Activated CD4-positive, alpha-beta T cell treated with anti-CD3 and anti-CD28 coated beads for 24 hours (primary cell): ENCODE data around the gene PRR23E.

Experiments
- DNase-seq, 2 donors: peaks; one replicate each; pipeline ENCODE4 v3.0.0-alpha.2; 2020; ENCODE audit warnings: low read depth in 2 of 2

PRR23E gene

DNA sequence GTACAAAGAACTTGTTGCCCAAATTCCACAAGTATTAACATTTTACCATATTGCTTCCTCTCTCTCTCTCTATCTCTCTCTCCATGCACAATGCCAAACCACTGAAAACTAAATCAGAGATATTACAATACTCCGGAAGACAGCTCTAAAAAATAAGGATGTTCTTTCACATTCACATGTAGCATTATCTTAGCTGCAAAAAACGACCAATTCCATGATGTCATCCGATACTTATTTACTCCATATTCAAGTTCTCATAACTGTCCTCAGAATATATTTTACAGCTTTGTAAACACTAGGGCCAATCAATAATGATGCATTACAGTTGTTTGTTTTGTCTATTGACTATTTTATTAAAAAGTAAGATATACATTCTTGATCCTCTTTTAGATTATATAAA is 7.7 kb upstream of the PRR23E start:
- no peak for DNase-seq

DNA sequence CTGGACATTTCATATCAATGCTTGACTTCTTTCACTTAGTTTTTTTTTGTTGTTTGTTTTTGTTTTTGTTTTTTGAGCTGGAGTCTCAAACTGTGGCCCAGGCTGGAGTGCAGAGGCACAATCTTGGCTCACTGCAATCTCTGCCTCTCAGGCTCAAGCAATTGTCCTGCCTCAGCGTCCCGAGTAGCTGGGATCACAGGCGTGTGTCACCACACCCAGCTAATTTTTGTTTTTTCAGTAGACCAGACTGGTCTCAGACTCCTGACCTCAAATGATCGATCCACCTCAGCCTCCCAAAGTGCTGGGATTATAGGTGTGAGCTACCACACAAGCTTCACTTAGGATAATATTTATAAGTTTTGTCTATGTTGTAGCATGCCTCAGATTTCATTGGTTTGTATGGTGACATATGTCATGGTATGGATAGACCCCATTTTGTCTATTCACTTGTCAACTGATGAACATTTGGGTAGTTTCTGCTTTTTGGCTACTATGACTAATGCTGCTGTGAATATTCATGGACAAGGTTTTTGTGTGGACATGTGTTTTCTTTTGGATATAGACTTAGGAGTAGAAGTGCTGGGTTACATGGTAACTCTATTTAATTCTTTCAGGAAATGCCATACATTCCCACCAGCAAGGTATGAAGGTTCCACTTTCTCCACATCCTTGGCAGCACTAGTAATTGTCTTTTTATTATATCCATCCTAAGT is 6.8 kb upstream of the PRR23E start:
- no peak for DNase-seq

DNA sequence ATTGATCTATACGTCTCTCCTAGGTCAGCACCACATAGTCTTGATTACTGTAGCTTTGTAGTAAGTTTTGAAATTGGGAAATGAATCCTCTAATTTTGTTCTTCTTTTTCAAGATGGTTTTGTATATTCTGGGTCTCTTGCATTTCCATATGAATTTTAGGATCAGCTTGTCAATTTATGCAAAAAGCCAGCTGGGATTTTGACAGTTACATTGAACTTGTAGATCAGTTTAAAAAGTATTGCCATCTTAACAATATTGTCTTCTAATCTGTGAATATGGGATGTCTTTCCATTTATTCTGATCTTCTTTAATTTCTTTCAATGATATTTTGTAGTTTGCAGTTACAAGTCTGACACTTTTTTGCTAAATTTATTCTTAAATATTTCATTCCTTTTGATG is 5.6 kb upstream of the PRR23E start:
- DNase-seq, result no peak

DNA sequence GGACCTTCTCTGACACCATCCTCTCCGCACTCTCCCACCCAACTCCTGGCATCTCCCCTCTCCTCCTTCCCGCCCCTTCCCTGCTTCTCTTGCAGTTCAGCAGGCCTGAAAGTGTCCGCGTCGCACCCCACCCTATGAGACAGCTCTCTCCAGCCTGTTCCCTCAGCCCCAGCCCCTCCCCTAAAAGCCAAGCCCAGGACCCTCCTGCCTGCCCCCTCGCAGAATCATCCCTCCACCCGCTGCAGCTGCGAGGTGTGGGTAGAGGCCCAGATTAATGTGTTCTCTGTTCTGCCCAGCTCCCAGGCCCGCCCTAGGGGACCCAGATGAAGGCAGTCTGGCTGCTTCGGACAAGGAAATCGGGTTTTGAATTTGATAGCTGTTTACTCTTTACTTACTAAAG is 410 bp downstream of the PRR23E start:
- no peak for DNase-seq

DNA sequence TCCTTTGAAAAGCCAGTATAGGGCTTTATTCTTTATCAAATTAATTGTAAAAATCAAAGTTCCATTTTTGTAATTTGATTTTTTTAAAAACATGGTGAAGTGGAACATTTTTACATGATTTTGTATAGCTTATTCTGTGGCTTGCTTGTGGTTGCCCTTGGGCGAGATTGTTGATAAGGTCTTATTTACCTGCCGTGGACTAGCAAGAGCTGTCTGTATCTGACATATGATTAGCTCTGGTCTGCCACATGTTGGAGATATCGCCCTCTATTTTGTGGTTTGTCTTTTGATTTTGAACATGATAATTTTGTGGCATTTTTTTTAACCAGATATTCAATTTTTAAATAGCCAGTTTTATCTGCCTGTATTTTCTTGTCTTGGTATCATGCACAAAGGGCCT is 844 bp downstream of the PRR23E start:
- no peak for DNase-seq

DNA sequence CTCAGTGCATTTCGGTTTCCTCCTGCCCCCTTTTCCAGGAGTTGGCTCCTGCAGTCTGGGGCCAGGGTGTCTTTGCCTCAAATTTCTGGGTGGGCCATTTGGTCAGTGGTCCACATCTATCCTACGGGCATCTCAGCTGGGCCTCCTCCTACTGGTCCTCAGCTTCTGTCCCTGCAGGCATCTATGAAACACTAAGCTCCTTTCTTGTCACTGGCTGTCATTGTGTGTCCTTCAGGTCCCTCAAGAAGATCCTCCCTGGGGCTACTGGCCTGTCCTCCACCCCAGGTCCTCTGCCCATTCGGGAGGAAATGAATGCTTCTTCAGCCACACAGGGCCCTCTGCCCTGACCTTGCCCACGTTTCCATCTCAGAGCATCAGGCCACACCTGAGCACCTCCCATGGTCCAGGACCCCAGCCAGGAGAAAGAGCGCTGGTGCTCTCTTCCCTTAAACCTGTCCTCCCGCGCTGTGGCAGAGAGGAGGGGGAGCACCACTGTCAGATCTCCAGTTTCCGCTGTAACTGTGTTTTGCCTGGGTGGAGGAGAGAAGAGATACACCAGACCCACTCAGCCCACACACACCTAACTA is 1.8 kb downstream of the PRR23E start:
- no peak for DNase-seq

DNA sequence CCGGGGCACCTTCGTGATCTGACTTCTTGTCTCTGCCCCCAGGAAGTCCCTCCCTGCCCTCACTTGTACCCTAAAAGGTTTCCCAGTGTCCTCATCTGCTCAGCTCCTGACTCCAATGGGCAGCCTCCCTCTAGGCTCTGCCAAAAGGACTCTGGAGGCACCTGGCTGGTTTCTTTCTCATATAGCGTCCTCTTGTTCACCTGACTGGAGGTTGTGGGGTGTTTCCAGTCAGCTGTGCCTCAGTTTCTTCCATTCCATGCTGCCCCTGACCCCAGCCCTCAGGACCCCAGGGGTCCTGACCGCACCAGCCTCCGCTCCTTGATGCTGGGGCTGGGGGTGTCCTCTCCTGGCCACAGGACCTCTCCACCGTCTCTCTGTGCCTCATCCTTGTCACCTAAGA is 2.5 kb downstream of the PRR23E start:
- no peak for DNase-seq

DNA sequence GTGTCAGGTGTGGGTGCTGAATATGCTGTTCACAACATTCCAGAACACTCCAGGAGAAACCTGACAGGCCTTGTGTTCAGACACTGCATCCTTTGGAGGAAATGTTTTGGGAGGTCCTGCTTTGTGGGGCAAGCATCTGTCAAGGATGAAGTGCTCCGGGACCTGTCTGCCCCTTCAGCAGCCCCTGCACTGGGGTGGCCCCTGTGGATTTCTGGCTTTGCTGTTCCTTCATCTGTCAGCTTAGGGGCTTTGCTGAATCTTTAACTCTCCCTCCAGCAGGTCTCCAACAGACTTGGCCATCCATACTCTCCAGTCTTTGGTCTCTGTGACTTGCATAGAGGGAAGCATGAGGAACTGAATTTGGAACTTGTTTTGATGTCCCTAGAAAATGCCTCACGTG is 3.1 kb downstream of the PRR23E start:
- DNase-seq, result no peak

DNA sequence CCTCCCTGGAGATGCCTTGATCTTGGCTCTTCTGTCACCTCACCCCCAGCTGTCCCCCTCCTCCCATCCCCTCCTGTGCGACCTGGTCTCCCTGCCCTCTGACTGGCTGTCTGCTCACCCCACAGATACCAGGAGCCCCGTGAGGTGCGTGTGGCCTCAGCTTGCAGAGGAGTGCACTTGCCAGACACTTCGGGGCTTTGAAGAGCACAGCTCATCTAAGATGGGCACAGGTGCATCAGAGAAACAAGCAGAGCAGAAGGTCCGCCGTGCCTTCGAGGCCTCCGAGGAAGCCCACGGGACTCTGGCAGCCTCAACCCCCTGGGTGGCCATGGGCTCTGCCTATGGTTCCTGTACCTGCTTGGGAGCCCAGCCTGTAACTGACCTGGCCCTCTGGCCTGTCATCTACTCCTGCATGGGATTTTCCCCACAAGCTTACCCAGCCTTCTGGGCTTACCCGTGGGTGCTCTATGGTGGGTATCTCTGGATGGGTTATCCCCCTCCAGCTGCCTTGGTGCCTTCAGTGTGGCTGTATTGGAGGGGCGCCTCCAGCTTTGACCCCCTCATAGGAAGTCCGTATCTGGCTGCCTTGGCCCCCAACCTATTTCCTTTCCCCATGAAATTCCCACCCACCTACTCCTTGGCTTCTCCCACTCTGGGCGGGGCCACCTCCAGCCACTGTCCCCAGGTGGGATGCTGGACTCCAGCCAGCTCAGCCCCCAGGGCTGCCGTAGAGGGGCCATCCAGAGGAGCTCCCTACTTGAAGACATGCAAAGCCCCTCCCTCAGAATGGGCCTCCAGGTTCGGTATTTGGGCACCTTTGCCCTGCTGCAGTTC is 3.8 kb downstream of the PRR23E start:
- no peak for DNase-seq

DNA sequence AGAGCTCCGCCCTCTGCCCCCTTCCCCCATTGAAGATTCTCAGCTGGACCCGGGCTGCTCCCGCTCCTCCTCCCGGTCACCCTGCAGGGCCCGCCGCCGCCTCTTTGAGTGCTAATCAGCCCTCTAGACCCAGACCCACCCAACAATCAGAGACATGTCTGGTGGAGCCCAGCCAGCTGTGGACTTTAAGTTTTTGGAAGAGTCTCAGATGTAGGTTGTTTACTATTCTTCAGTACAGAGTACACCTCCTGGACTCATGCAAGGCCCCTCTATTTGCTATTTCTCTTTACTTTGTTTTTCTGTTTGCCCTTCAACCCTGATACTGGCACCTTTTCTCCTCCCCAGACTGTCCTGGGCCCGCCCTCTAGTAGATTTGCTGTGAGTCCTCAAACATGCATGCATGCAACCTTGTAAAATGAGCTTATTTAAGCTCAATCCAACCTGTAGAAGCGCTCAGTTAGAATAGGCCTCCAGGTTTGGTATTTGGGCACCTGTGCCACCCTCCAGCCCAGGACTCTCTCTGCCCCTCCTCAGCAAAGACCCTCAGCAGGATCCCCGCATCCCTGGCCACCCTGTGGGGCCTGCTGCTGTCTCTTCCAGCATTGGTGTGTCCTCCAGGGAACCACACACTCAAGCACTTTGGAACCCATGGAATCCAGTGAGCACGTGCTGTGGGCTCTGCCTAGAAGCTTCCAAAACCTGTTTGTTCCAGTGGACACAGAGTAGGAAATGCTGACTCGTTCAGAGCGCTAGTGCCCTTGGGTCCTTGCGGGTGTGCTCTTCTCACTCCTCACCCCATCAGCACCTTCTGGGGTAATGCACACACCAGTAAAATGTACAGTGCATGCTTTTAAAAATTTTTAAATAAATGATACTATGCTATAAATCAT is 4.6 kb downstream of the PRR23E start:
- no peak for DNase-seq

DNA sequence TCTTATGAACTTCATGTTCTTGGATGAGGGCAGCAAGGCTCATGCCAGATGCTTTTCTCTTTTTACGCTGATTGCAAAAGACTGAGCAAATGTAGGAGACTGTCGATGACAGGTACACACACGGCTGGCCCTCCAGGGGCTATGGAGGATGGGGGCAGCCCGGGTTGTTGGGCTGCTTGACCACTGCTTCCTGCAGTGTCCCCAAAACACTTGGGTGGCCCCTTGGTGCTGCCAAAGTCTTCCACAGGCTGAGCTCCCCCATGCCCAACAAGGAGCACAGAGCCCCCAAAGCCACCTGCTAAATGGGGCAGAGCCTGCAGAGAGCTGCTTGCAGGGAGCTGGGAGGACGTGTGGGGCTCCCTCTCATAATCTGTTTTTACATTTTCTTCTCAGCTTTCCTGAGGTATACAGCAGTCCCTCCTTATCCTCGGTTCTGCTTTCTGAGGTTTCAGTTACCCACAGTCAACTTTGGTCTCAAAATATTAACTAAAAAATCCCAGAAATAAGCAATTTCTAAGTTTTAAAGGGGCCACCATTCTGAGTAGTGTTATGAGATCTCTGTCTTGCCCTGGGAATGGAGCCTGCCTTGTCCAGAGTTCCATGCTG is 7.3 kb downstream of the PRR23E start:
- DNase-seq, result no peak

DNA sequence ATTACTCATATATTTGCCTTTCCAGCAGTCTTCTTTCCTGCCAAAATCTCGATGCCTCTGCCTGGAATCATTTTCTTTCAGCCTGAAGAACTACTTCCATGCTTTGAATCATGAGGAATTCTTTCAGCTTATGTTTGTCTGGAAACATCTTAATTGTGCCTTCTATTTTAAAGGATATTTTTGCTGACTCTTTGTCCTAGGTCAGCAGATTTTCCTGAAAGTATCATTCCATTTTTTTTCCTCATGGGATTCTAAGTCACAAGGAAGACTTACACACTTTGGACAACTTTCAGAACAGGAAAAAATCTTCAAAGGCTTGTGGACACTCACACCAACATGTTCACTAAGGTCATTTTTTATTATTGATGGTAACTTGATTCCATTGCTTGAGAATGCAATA is 10.1 kb downstream of the PRR23E start:
- no peak for DNase-seq

DNA sequence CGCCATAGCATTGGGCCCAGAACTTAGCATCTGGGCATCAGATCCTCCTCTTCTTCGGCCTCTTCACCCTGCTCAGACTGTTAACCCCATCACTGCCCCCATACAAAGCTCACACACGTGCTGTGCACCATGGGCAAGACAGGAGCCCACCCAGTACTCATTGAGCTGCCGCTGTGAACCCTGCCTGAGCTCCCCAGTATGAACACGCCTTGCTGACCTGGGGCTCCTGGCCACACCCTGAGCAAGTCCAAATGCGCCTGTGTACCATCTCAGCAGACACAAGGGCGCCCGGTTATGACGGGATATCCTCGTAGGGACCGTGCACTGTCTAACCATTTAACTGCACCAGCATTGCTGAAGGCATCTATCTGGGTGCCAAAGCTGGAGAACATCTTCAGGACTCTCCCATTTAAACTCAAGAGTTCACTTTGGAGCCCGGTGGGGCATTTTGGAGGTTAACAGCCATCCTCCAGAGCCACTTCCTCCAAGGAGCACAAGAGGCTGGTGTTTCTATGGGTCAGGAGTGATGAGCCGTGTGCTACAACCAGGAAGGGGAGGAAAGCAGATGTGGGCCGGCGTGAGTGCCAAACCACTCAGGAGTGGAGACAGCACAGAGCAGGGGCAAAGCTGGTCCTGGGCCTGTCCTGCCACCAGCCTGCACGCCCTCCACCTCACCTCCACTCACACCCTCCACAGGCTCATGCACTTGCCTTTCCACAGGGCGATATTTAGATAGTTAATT is 12.1 kb downstream of the PRR23E start:
- DNase-seq, result no peak

DNA sequence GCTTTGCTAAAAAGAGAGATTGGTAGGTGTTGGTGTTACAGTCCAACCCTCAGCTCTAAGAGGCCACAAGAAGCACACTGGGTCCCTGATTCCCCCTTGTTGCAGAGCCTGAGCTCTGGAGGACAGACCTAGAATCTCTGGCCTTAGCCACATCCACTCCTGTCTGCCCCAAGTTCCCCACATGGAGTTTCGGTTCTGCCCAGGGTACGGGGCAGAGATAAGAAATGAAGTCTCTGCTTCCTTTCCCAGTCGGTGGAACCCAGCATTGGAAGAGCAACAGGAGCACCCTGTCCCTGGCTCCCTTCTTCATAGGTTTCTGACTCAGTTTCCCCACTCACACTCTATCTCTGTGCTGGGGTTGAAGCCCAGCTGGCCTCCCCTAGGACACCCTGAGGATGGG is 13.2 kb downstream of the PRR23E start:
- no peak for DNase-seq

DNA sequence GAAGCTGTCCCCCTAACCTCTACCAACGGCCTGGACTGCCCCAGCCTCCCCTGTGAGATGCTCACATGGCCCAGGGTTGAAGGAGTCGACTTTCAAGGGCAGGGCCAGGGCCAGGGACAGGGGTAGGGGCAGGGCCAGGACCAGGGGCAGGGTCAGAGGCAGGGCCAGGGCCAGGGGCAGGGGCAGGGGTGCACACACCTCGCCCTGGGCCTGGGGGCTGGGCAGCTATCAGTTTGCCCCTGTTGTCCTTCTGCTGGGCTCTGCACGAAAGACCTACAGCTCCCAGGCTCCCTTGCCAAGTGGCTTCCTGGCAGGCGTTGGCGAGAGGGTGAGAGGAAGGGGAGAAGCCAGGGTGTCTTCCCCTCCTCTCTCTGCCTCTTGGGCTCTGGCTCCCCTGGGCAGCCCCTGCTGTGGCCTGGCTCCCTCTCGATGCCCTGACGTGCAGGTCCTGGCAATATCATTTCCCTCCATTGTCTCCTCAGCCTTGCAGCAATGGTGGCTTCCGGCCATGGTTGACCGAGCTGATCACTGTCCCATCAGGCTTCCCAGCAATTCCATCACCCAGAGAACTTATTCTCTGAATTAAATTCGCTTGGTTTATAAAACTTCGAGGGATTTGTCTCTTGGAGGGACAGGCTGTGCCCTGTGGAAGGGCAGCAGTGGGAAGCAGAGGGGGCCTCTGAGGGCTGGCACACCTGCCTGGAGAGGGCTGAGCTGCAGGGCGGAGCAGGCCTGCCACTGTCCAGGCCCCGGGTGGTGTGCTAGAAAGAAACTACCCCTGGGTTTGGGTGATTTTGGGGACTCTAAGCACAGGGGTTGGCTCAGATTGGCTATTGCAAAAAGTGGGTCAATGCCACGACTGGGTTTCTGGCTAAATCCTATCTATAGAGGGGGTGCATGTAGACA is 13.9 kb downstream of the PRR23E start:
- no peak for DNase-seq

DNA sequence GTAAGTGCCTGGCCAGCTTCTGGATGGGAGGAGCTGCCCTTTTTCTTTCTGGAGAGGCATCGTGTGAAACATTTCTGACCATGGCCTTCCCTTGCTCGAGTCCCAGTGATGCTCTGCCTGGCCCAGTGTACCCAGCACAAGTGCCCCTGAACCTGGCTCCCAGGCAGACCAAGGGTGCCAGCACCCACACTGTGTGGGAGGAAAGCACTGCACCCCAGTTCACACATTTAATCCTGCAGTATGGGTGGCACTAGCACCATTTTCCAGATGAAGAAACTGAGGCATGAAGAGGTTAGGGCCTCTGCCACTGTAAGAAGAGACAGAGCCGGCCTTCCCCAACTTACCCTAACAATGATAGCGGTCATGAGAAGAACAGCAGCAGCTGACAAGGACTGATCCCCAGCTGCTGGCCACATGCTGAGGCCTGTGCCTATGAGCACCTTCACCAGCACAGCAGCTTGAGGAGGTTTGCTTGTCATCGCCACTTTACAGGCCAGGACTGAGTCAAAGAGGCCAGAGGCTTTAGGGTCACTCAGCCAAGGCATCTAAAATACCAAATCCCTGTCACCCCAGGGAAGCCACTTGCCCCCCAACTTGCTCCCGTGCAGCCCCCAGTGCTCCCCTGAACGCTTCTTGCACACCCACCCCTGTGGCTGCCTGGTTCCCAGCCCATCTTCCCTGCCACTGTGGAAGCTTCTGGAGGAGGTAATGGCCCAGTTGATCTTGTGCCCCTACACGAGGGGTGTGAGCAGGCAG is 15.0 kb downstream of the PRR23E start:
- DNase-seq, result no peak

DNA sequence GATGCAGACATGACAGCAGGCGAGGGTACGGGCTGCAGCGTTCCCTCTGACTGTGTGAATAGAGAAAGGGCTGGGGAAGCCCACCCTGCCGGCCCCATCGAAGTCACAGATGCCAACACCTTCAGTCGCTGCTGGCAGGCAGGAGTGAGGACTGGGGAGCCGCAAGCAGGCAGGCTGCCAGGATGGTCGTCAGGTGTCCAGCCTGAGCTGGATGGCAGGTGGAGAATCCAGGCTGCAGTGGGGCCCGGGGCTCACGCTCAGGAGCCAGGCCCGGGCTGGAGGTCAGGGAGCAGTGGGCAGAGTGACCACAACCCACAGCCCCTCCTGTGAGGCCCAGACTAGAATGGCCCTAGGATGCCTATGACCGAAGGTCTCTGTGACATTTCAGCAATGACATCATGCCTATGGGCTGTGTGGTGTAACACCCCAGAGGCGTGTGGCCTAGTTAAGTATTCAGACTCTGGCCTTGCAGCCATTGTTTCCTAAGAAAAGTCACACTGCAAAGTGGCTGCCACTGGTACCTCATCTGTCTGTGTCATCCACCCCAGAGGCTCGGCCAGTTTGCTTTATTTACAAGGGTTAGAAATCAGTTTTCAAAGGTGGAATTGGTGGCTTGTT is 15.7 kb downstream of the PRR23E start:
- no peak for DNase-seq

DNA sequence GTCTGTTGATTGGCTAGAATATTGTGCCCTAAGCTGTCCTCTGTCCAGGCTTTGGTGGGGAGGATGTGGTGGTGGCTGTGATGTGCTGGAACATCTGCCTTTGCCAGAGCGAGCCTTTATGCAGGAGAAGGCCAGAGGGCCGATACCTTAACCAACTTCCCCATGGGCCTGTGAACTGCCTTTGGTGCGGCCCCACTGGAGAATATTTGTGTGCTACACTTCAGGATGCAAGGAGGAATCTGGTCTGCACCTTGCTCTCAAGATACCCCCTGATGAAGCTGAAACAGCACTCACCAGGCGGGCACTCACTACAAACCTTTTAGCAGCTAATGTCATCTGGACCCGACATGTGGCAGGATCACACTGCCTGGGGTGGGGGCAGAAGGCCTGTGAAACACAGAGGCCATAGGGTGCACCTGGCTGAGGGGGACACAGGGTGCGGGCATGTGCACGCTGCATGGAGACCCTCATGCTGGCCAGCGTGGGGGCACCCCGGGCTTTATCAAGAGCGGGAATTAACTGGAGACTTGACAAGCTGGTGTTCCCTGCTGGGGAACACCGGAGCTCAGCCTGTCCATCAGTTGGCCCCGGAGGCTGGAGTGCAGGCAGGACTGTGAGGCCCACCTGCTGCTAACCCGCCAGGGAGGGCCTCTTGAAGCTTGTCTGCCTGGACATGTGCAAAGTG is 16.4 kb downstream of the PRR23E start:
- no peak for DNase-seq
